D721Med (cell line): ENCODE results near the gene ABCD1.

Experiments
- DNase-seq: peaks from one replicate; pipeline ENCODE4 v3.0.0; 2011; ENCODE audit warnings: low spot score; ENCODE audit not compliant: insufficient read length
- FAIRE-seq: peaks from 2 replicates; lab custom pipeline; 2011; peaks lifted over from hg19 to GRCh38; lab: Jason Lieb, UNC
- TF ChIP-seq, protein P1 (sequence below): IDR thresholded peaks from 2 replicates; pipeline ENCODE4 v1.5.1; 2012; ENCODE audit warnings: mild to moderate bottlenecking, control low read depth; ENCODE audit not compliant: insufficient read depth; ENCODE audit errors: missing control alignments

The ABCD1 gene

DNA sequence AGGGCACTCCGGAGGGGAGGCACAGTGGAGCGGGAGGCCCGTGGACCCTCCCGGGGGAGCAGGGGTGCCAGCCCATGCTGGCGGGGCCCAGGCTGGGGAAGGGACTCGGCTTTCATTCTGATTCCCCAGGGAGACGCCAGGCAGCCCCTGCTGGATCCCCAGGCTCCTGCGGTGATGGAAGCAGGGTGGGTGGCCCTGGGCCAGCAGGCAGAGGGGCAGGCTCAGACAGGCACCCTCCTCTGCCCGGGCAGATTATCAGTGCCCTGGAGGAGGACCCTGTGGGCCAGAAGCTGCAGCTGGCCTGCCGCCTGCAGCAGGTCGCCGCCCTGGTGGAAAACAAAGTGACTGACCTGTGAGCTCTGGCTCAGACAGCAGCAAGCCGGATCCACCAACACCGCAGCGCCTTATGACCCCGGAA lies 54.0 kb downstream of the ABCD1 start:
- TF ChIP-seq, protein P1, sequence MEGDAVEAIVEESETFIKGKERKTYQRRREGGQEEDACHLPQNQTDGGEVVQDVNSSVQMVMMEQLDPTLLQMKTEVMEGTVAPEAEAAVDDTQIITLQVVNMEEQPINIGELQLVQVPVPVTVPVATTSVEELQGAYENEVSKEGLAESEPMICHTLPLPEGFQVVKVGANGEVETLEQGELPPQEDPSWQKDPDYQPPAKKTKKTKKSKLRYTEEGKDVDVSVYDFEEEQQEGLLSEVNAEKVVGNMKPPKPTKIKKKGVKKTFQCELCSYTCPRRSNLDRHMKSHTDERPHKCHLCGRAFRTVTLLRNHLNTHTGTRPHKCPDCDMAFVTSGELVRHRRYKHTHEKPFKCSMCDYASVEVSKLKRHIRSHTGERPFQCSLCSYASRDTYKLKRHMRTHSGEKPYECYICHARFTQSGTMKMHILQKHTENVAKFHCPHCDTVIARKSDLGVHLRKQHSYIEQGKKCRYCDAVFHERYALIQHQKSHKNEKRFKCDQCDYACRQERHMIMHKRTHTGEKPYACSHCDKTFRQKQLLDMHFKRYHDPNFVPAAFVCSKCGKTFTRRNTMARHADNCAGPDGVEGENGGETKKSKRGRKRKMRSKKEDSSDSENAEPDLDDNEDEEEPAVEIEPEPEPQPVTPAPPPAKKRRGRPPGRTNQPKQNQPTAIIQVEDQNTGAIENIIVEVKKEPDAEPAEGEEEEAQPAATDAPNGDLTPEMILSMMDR, result no peak
- DNase-seq (no peak), FAIRE-seq (no peak)

DNA sequence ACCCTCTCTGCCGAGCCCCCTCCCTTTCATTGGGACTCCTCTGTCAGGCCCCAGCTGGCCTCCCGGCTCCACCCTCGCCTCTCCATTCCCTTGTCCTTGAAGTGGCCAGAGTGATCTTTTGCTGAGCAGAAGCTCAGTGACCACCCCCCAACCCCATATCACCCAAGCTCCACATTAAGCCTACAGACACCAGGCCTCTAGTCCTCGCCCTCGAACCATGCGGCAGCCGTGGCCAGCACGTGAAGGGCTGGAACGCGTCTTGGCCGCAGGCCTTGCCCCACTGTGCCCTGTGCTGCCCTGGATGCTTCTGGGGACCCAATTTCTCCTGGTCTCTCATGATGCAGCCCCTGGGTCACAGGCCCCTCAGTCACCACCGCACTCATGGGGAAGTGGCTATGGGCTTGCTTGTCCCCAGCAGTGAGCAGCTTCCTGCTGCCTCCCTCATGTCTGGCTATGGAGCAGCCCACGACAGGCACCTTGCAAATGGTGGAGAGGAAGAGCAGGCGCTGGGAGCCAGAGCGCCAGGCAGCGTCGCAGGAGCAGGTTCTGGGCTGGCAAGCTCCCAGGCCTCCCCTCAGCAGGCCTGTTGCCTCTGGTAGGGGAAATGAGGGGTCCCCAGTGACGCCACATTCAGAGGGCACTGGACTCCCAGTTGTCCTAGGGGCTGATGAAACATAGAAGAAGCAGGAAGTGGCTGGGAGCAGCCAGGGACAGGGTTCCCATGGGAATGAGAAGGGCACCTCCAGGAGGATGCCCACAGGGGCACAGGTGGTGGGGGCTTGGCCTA lies 55.4 kb downstream of the ABCD1 start:
- no peak for DNase-seq
- TF ChIP-seq, protein P1, result no peak
- no peak for FAIRE-seq

DNA sequence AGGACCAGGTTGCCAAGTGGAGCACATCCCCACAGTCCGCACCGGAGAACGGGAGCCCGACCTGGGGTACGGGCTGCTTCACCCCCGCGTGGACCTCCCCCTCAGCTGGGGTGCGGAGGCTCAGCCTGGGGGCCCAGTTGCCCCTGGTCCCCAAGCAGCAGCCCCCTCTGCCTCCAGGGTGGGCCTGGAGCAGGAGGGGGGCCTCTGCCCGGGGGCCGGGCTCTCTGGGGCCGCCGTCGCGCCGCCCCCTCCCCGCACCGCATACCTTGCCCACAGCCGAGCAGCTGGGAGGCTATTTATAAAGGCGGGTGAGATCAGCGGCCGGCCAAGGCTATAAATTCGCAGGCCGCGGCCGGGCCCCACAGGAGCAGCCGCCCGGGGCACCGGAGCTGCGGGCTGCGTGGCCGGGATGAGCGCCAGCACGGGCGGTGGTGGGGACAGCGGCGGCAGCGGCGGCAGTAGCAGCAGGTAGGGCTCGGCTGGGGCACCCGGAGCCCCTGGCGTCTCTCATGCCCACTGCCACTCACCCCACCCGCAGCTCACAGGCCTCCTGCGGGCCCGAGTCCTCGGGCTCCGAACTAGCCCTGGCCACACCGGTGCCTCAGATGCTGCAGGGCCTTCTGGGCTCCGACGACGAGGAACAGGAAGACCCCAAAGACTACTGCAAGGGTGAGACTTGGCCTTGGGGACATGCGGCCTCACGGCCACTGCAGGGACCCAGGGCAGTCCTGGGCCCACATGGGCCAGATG lies 56.2 kb downstream of the ABCD1 start, which contains the start of gene SRPK3:
Gene SRPK3, plus strand, starts transcription at position 364 of the 750 bp plus-strand sequence. Its CDS starts 46 bp downstream, at position 410.
- TF ChIP-seq, protein P1, result no peak
- FAIRE-seq (no peak), DNase-seq (no peak)

DNA sequence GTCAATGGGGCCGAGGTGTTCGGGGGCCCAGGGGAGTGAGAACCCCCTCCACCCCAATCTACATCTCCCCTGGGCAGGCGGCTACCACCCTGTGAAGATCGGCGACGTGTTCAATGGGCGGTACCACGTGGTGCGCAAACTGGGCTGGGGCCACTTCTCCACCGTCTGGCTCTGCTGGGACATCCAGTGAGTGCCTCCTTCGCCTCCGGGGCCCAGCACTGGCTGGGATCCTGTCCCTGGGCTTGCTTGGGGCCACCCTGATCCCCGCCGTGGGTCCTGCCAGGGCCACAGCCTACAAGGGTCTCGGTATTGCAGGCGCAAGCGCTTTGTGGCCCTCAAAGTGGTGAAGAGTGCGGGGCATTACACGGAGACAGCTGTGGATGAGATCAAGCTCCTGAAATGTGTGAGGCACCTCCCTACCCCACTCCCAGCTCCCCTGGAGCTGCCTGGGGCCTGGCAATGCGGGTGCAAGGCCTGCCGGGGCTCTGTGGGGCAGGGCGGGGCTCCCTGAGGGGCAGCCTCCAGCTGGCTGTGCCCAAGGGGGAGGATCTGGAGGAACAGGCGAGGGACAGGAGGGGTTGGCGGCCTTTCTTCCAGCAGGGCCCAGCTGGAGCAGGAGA lies 56.9 kb downstream of the ABCD1 start:
- DNase-seq (no peak), FAIRE-seq (no peak)
- TF ChIP-seq, protein P1, result no peak

DNA sequence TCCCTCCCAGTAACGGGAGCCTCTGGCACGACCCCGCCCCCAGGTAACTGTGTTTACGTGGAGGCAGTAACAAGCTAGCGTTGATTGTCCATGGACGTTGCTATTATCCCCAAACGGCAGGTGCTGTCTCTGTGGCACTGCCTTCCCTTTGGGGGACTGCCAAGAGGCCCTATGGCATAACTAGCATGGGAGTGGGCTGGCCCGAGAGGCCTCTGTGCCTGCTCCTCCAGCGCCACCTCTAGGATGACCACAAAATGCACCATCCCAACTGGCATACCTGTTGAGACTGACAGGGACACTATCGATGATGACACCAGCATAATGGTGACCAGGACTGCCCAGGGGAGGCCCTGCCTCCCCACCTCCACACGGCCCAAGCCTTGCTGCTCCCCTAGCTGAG lies 57.7 kb downstream of the ABCD1 start:
- FAIRE-seq (no peak), DNase-seq (no peak)
- TF ChIP-seq, protein P1, result peak; percentile 19

DNA sequence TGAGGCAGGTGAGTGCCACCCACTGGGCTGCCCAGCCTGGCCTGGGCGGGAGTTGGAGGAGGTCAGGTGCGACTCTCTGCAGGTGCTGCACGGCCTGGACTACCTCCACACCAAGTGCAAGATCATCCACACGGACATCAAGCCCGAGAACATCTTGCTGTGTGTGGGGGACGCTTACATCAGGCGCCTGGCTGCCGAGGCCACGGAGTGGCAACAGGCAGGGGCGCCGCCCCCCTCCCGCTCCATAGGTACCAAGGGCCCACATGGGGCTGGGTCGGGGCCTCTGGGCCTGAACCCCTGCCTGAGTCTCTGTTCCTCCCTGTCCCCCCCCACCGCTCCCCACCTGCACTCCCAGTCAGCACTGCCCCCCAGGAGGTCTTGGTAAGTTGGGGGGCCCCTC lies 58.2 kb downstream of the ABCD1 start:
- DNase-seq (no peak), FAIRE-seq (no peak)
- TF ChIP-seq, protein P1, result no peak
